GM19438 (cell line): ENCODE measurements around the gene CCRL2.

ENCODE experiments used
- ATAC-seq: cut with Tn5 transposase; IDR thresholded peaks from one replicate; pipeline ENCODE4 v1.9.1; 2021; ENCODE audit warnings: low read depth; ENCODE audit not compliant: unreplicated experiment

Gene CCRL2

GRCh38 chr3:46406788-46407611 is at the start of gene CCRL2, which contains the start of gene CCR5AS:
CCRL2 (plus strand) TSS chr3:46407259; CDS start chr3:46408080, 821 bp downstream.
CCR5AS (minus strand) TSS chr3:46407066.
- no peak for ATAC-seq

- no peak for ATAC-seq
These were observed 48.6 kb upstream of the CCRL2 start for GRCh38 chr3:46358466-46358865.

GRCh38 chr3:46359733-46360493 is 47.1 kb upstream of the CCRL2 start:
- no peak for ATAC-seq

GRCh38 chr3:46360907-46361306 is 46.2 kb upstream of the CCRL2 start:
- ATAC-seq: no peak

GRCh38 chr3:46361408-46362283 is 45.4 kb upstream of the CCRL2 start:
- no peak for ATAC-seq

GRCh38 chr3:46365041-46365440 is 42.0 kb upstream of the CCRL2 start:
- no peak for ATAC-seq

GRCh38 chr3:46365737-46366524 is 41.1 kb upstream of the CCRL2 start:
- no peak for ATAC-seq

GRCh38 chr3:46367811-46368210 is 39.2 kb upstream of the CCRL2 start:
- no peak for ATAC-seq

- no peak for ATAC-seq
These were observed 38.5 kb upstream of the CCRL2 start for GRCh38 chr3:46368569-46368968.

- ATAC-seq: no peak
These were observed 37.9 kb upstream of the CCRL2 start for GRCh38 chr3:46369151-46369550.

- ATAC-seq: no peak
These were observed 37.4 kb upstream of the CCRL2 start for GRCh38 chr3:46369675-46370132.

- ATAC-seq: no peak
These were observed 36.1 kb upstream of the CCRL2 start, which contains the start of gene CCR5 for GRCh38 chr3:46370839-46371518. CCR5 (plus strand) TSS chr3:46370946; CDS start chr3:46372903, 1,957 bp downstream.

- no peak for ATAC-seq
These were observed 35.3 kb upstream of the CCRL2 start for GRCh38 chr3:46371519-46372340.

- ATAC-seq: no peak
These were observed 34.3 kb upstream of the CCRL2 start for GRCh38 chr3:46372492-46373359.

- ATAC-seq: no peak
These were observed 32.3 kb upstream of the CCRL2 start for GRCh38 chr3:46374755-46375154.

- no peak for ATAC-seq
These were observed 31.8 kb upstream of the CCRL2 start for GRCh38 chr3:46375218-46375617.

GRCh38 chr3:46375814-46376213 is 31.2 kb upstream of the CCRL2 start:
- no peak for ATAC-seq
